K562 (cell line): ENCODE data around the gene PMVK. TPM values are rescaled to one million over a fixed set of nuclear protein-coding genes. Genes with fewer than 3 reads are reported as not detected.

Experiments used
- ARNT ChIP-seq, 2 experiments: fragments of 450-650 bp; IDR thresholded peaks; 2 replicates each; pipeline ENCODE4 v1.6.1; 2016; ENCODE audit warnings: mild to moderate bottlenecking in 1 of 2
- EGR1 ChIP-seq: fragments of 450-650 bp; conservative IDR thresholded peaks from 2 replicates; pipeline ENCODE4 v1.6.1; 2017; ENCODE audit warnings: mild to moderate bottlenecking
- HDAC1 ChIP-seq, 2 experiments: fragments of 450-650 bp; IDR thresholded peaks; 2 replicates each; pipeline ENCODE4 v1.6.1; 2016 to 2017; ENCODE audit warnings: inconsistent platforms in 1 of 2, mild to moderate bottlenecking in 1 of 2, moderate library complexity in 1 of 2
- HDAC3 ChIP-seq: fragments of 450-650 bp; IDR thresholded peaks from 2 replicates; pipeline ENCODE4 v1.6.1; 2018; ENCODE audit warnings: borderline replicate concordance, mild to moderate bottlenecking, moderate library complexity; ENCODE audit not compliant: partially characterized antibody
- RCOR1 ChIP-seq, 2 experiments: IDR thresholded peaks; 2 replicates each; pipeline ENCODE4 v1.6.1; 2012; ENCODE audit warnings: low read depth in 2 of 2, low read length in 2 of 2, borderline replicate concordance in 1 of 2, improper control_type of control experiment in 1 of 2
- SRSF7 ChIP-seq: fragments of 200-400 bp; formaldehyde crosslinking; optimal IDR thresholded peaks from 2 replicates; pipeline ENCODE3; 2017; ENCODE audit warnings: mild to moderate bottlenecking, low read depth, low read length
- TAF1 ChIP-seq: IDR thresholded peaks from 2 replicates; pipeline ENCODE4 v1.6.1; 2011; ENCODE audit warnings: mild to moderate bottlenecking, low read length, moderate library complexity; ENCODE audit not compliant: insufficient read depth, control insufficient read depth, severe bottlenecking; ENCODE audit errors: extremely low read depth
- XRCC5 ChIP-seq: fragments of 200-400 bp; formaldehyde crosslinking; IDR thresholded peaks from 2 replicates; pipeline ENCODE4 v1.6.1; 2017; ENCODE audit warnings: low read depth, mild to moderate bottlenecking, low read length
- ZNF165 ChIP-seq: fragments of 250-450 bp; sonication (Bioruptor Pico); IDR thresholded peaks from 2 replicates; pipeline ENCODE4 v1.4.0; 2020; ENCODE audit warnings: borderline replicate concordance
- ZNF263 ChIP-seq: sonication (generic); formaldehyde crosslinking; IDR thresholded peaks from 2 replicates; pipeline ENCODE4 v1.8.0; 2022; ENCODE audit warnings: mild to moderate bottlenecking, missing genetic modification reagents, borderline replicate concordance
- ZNF778 ChIP-seq: fragments of 450-650 bp; formaldehyde crosslinking; IDR thresholded peaks from 2 replicates; pipeline ENCODE4 v1.4.0; 2020; ENCODE audit warnings: mild to moderate bottlenecking, moderate library complexity
- polyA plus RNA-seq, 8 experiments: library from polyadenylated mRNA; depleted of rRNA in 4 of 8; stranded (reverse) in 5 of 8; unstranded in 3 of 8; fragments of >200 nt; fragmentation: Nextera tagmentation in 2 of 8; fragmentation: Illumina TruSeq in 1 of 8; extraction: Ambion mirVana in 2 of 8; extraction: Trizol in 1 of 8; gene quantifications; 2 replicates each; pipeline versions ENCODE4 v1.2.1 to v1.2.3, GENCODE V29; 2011 to 2014; ENCODE audit warnings: inconsistent platforms in 1 of 8, missing spikeins in 1 of 8
- total RNA-seq, 7 experiments: library from RNA; depleted of rRNA in 6 of 7; stranded (reverse); fragments of >200 nt in 6 of 7; fragmentation: Illumina TruSeq in 2 of 7; extraction: Trizol in 2 of 7; gene quantifications; 2 replicates each; pipeline versions ENCODE4 v1.2.1 to v1.2.3, GENCODE V29; 2011 to 2021; ENCODE audit warnings: low replicate concordance in 1 of 7
- TF ChIP-seq, protein P1 (sequence below): fragments of 450-650 bp; IDR thresholded peaks from 2 replicates; pipeline ENCODE4 v1.6.1; 2016; ENCODE audit warnings: antibody characterized with exemption
- TF ChIP-seq, protein P2 (sequence below): fragments of 200-600 bp; sonication (generic); IDR thresholded peaks from one replicate; pipeline ENCODE4 v1.6.1; 2012; ENCODE audit warnings: mild to moderate bottlenecking, low read depth, low read length, inconsistent platforms
- TF ChIP-seq, protein P3 (sequence below): IDR thresholded peaks from 2 replicates; pipeline ENCODE4 v1.6.1; 2011; ENCODE audit not compliant: insufficient read length; ENCODE audit errors: extremely low read depth

PMVK gene
- total and polyA plus RNA-seq, 9 of the 15 experiments (the other 6 are each of a cell fraction or from before 2014, with no cell fraction given) = 1.1 to 15.3 (median 6.3) TPM

GRCh38 chr1:154970631-154971340, 34.3 kb upstream of the PMVK start, which contains the start of gene SHC1 (continued):
- 0 out of 4 replicates have a peak, but pooled peaks of 1 of the 2 experiments have one; percentile 37 for TF ChIP-seq RCOR1 (IDR thresholded peaks at IDR 0.05; ENCODE audit: borderline replicate concordance in 1 of 2, low read depth in 2 of 2, low read length in 2 of 2)
- TF ChIP-seq HDAC1 (IDR thresholded peaks at IDR 0.05) = peak in 1 of 2 experiments; percentile 49; a peak in 1 of 4 replicates
- TF ChIP-seq ZNF778 = no peak
- TF ChIP-seq ZNF263 = no peak
- TF ChIP-seq HDAC3 = no peak
- TF ChIP-seq, protein P1, sequence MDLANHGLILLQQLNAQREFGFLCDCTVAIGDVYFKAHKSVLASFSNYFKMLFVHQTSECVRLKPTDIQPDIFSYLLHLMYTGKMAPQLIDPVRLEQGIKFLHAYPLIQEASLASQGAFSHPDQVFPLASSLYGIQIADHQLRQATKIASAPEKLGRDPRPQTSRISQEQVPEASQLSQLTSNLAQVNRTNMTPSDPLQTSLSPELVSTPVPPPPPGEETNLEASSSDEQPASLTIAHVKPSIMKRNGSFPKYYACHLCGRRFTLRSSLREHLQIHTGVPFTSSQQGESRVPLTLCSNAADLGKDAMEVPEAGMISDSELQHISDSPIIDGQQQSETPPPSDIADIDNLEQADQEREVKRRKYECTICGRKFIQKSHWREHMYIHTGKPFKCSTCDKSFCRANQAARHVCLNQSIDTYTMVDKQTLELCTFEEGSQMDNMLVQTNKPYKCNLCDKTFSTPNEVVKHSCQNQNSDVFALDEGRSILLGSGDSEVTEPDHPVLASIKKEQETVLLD = peak; percentile 78
- TF ChIP-seq, protein P2, sequence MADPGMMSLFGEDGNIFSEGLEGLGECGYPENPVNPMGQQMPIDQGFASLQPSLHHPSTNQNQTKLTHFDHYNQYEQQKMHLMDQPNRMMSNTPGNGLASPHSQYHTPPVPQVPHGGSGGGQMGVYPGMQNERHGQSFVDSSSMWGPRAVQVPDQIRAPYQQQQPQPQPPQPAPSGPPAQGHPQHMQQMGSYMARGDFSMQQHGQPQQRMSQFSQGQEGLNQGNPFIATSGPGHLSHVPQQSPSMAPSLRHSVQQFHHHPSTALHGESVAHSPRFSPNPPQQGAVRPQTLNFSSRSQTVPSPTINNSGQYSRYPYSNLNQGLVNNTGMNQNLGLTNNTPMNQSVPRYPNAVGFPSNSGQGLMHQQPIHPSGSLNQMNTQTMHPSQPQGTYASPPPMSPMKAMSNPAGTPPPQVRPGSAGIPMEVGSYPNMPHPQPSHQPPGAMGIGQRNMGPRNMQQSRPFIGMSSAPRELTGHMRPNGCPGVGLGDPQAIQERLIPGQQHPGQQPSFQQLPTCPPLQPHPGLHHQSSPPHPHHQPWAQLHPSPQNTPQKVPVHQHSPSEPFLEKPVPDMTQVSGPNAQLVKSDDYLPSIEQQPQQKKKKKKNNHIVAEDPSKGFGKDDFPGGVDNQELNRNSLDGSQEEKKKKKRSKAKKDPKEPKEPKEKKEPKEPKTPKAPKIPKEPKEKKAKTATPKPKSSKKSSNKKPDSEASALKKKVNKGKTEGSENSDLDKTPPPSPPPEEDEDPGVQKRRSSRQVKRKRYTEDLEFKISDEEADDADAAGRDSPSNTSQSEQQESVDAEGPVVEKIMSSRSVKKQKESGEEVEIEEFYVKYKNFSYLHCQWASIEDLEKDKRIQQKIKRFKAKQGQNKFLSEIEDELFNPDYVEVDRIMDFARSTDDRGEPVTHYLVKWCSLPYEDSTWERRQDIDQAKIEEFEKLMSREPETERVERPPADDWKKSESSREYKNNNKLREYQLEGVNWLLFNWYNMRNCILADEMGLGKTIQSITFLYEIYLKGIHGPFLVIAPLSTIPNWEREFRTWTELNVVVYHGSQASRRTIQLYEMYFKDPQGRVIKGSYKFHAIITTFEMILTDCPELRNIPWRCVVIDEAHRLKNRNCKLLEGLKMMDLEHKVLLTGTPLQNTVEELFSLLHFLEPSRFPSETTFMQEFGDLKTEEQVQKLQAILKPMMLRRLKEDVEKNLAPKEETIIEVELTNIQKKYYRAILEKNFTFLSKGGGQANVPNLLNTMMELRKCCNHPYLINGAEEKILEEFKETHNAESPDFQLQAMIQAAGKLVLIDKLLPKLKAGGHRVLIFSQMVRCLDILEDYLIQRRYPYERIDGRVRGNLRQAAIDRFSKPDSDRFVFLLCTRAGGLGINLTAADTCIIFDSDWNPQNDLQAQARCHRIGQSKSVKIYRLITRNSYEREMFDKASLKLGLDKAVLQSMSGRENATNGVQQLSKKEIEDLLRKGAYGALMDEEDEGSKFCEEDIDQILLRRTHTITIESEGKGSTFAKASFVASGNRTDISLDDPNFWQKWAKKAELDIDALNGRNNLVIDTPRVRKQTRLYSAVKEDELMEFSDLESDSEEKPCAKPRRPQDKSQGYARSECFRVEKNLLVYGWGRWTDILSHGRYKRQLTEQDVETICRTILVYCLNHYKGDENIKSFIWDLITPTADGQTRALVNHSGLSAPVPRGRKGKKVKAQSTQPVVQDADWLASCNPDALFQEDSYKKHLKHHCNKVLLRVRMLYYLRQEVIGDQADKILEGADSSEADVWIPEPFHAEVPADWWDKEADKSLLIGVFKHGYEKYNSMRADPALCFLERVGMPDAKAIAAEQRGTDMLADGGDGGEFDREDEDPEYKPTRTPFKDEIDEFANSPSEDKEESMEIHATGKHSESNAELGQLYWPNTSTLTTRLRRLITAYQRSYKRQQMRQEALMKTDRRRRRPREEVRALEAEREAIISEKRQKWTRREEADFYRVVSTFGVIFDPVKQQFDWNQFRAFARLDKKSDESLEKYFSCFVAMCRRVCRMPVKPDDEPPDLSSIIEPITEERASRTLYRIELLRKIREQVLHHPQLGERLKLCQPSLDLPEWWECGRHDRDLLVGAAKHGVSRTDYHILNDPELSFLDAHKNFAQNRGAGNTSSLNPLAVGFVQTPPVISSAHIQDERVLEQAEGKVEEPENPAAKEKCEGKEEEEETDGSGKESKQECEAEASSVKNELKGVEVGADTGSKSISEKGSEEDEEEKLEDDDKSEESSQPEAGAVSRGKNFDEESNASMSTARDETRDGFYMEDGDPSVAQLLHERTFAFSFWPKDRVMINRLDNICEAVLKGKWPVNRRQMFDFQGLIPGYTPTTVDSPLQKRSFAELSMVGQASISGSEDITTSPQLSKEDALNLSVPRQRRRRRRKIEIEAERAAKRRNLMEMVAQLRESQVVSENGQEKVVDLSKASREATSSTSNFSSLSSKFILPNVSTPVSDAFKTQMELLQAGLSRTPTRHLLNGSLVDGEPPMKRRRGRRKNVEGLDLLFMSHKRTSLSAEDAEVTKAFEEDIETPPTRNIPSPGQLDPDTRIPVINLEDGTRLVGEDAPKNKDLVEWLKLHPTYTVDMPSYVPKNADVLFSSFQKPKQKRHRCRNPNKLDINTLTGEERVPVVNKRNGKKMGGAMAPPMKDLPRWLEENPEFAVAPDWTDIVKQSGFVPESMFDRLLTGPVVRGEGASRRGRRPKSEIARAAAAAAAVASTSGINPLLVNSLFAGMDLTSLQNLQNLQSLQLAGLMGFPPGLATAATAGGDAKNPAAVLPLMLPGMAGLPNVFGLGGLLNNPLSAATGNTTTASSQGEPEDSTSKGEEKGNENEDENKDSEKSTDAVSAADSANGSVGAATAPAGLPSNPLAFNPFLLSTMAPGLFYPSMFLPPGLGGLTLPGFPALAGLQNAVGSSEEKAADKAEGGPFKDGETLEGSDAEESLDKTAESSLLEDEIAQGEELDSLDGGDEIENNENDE = no peak
- peak; percentile 51 to 63; a peak in 2 of 4 replicates for TF ChIP-seq ARNT (IDR thresholded peaks at IDR 0.05)
- no peak for TF ChIP-seq SRSF7
- TF ChIP-seq TAF1 = peak; percentile 61
- no peak for TF ChIP-seq XRCC5
- TF ChIP-seq EGR1 = peak; percentile 36; the same call in 1 of the 2 replicates
- no peak for TF ChIP-seq ZNF165
- TF ChIP-seq, protein P3, sequence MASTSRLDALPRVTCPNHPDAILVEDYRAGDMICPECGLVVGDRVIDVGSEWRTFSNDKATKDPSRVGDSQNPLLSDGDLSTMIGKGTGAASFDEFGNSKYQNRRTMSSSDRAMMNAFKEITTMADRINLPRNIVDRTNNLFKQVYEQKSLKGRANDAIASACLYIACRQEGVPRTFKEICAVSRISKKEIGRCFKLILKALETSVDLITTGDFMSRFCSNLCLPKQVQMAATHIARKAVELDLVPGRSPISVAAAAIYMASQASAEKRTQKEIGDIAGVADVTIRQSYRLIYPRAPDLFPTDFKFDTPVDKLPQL = peak; percentile 31
